ENCODE results near the gene CCDC146. TPM values are rescaled to one million over a fixed set of nuclear protein-coding genes. Genes with fewer than 3 reads are reported as not detected.

The CCDC146 gene
- total and polyA plus RNA-seq, 2 of the 8 experiments (the other 6 are each of a cell fraction or from before 2014, with no cell fraction given), result 0.88 to 2.4 TPM

GRCh38 chr7:77290425-77290824 lies 168.0 kb downstream of the CCDC146 start (continued):
- no peak for TF ChIP-seq CHD7 (IDR thresholded peaks at IDR 0.05; ENCODE audit: insufficient replicate concordance, low read length)

Measured in H1 (cell line).